Suppressor macrophage treated with lipopolysaccharide for 1 hour (primary cell): Measurements from ENCODE around the gene LPCAT1.
A peak's percentile ranks its signal among the peaks of the same experiment; 100 is the strongest.
"Not testable (repeated sequence)": the region's sequence is repeated elsewhere in the genome, so short reads cannot be mapped to it uniquely, and the experiment has no call there.

ENCODE experiments used
- DNase-seq, 3 donors: peaks; one replicate each; pipeline ENCODE4 v3.0.0-alpha.2; 2020 to 2022

Gene LPCAT1

GRCh38 chr5:1441166-1441865, 82.4 kb downstream of the LPCAT1 start:
- DNase-seq, result no peak

DNA sequence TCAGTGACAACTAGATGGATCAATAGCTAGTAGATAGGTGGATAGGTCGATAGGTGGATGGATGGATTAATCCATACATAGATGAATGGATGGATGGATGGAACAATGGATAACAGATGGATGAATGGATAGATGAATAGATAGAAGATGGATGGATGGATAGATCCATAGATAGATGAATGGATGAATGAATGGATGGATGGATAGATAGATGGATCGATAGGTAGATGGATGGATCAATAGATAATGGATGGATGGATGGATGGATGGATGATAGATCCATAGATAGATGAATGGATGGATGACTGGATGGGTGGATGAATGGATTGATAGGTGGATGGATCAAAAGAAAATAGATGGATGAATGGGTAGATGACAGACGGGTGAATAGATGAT, 83.7 kb downstream of the LPCAT1 start:
- no peak for DNase-seq

DNA sequence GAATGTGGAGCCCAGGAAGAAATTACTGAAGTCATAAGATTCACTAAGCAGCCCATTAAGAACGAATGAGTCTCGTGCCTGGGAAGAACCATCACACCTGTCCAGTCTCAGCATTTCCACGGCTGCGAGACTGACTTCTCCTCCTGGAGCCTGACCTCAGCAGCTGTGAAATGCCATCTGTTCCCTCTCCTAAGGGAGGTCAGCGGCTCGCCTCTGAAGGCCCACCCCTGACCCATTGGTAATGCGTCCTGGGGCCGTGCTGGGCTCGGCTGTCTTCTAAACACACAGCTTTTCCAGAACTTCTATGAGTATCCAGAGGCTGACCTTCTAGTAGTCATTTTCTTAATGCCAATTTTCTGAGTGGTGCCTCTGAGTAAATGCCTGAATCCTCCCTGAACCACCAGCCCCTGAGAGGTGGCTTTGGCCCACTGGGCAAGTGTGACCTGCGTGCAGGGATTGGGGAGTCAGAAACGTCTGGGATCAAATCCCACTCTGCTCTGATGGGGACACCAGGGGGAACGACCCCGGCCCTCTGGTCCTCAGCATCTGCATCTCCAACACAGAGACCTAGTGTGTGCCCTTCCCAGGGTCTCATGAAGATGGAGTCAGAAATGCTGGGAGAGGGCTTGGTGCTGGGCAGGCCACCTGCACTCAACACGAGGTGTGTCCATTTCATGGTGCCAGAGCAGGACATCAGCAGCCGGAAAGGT, 84.2 kb downstream of the LPCAT1 start:
- DNase-seq, result no peak

- no peak for DNase-seq
Observed at GRCh38 chr5:1438871-1439270, 84.9 kb downstream of the LPCAT1 start.

- no peak for DNase-seq
Observed at GRCh38 chr5:1437876-1438559, 85.7 kb downstream of the LPCAT1 start.

DNA sequence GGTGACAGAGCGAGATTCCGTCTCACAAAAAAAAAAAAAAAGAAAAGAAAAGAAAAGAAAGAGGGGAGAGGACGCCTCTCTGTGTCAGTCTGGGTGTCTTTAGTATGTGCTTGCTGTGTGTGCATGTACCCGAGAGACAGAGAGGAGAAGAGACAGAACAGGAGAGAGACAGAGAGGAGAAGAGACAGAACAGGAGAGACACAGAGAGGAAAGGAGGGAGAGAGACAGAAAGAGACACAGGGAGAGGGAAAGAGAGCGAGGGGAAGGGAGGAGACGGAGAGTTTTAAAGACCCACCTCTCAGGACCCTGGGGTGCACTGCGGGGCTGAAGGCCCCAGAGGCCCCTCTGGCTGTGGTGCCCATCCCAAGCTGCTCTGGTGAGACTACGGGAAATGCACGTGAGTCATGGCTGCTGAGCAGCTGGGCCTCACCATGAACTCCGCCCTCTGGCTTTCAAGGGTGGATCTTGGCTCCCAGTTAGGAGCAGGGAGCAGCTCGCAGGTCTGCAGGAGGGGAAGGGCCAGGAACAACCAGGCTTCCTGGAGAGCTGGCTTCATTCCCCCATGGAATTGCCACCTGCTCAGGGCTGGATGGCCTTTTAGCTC, 86.4 kb downstream of the LPCAT1 start:
- DNase-seq, result peak in 1 of 3 donors; percentile 7

DNA sequence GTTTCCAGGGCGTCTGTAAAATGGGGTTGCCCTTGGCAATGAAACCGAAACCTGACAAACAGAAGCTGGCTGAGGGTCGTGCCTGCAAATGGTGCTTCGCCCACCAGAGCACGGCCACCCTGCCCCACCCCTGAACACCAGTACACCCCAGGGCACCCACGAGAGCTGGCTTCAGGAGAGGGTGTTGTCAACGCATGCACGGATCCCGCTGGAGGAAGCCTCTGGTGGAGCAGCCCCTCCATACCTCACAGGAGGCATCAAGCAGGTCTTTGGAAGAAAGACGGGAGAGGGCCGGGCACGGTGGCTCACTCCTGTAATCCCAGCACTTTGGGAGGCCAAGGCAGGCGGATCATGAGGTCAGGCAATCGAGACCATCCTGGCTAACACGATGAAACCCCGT, 87.1 kb downstream of the LPCAT1 start:
- no peak for DNase-seq

GRCh38 chr5:1436036-1436435, 87.7 kb downstream of the LPCAT1 start:
- DNase-seq, result no peak

DNA sequence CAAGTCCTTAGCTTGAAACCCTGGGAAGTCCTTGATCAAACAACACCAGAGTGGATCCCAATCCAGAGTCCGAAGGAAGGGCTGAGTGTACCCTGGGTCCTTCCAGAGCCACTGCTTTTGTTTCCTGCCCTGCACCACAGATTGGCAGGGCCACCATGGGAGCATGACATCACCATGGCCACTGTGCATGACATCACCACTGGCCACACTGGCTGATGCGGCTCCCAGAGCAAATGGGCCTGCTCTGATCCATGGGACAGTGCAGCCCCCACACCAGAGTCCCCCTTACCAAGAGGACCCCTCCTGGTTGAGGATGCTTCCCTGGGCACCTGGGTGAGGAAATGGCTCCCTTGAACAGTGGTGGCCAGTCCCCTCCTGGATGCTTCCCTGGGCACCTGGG, 88.4 kb downstream of the LPCAT1 start:
- DNase-seq, result peak in 2 of 3 donors; percentile 7 to 13

DNA sequence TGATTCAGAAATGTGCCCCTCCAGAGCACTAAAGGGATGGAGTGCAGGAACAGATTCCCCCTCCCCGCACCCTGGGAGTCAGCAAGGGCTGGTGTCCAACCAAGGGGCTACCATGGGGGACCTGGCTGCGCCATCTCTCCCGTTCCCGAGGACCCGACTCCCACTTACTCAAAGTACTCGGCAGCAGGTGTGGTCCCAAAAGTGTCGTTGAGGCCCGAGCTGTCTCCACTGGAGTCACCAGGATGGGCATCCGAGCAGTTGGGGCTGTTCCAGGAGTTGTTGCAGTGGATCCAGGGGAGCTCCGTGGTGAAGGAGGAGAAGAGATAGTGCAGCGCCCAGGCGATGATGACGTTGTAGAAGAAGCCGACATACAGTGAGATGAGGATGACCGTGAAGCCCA, 91.5 kb downstream of the LPCAT1 start:
- DNase-seq, result no peak

DNA sequence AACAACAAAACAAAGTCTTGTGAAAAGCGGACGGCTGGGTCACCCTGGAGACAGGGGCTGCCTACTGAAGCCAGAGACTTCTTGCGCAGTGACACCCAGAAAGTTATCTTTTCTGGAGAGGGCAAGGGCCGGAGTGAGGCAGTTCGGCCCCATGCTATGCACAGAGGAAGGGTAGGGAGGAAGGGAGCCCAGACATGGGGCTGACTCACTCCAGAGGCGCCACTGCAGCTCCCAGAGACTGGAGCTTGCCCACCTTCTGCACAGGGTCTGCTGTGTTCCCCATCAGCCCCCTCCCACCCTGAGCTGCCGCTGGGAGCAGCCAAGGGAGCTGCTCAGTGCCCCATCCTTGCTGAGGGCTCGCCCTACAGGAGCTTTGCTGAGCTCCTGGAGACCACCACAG, 91.9 kb downstream of the LPCAT1 start:
- no peak for DNase-seq

DNA sequence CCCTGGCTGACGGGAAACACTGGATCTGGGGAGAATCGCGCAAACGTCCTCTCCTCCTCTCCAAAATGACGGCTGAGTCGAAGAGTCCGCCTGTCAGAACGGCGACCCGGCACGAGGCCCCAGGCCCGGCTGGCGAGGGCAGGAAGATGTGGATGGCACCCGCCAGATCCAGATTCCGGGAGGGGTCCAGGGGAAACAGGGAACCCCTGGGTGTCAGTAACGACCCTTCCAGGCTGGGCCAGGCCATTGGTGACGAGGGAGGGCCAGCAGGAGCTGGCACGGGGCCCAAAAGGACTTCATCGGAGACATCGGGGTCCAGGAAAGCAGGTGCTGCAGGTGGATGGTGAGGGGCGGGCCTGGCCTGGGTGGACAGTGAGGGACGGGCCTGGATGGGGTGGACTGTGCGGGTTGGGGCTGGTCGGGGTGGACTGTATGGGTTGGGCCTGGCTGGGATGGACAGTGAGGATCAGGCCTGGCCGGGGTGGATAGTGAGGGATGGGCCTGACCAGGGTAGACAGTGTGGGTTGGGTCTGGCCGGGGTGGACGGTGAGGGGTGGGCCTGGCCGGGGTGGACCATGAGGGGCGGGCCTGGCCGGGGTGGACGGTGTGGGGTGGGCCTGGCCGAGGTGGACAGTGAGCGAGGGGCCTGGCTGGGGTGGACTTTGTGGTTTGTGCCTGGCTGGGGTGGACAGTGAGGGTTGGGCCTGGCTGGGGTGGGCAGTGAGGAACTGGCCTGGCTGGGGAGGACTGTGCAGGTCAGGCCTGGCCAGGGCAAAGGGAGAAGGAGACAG, 92.5 kb downstream of the LPCAT1 start:
- DNase-seq, result no peak

- DNase-seq, result no peak
Observed at GRCh38 chr5:1430121-1430795, 93.5 kb downstream of the LPCAT1 start.

- DNase-seq, result no peak
Observed at GRCh38 chr5:1429496-1429895, 94.3 kb downstream of the LPCAT1 start.

DNA sequence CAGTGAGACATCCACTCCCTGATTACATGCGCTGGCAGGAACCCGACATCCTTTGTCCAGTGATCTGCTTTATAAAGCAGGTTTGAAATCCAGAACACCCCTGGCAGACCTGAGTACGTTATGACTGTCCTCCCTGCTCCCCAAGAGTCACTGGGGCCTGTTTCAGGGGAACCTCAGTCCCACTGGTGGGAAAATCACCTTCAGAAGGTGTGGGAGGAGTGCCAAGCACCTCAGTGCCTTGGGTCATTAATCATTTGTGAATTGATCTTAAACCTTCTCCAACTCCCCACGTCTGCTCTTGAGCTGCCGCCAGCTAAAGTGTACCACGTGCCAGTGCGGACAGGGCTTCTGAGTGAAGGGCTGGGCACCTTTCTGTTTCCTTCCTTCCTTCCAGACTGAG, 94.7 kb downstream of the LPCAT1 start:
- DNase-seq, result no peak

DNA sequence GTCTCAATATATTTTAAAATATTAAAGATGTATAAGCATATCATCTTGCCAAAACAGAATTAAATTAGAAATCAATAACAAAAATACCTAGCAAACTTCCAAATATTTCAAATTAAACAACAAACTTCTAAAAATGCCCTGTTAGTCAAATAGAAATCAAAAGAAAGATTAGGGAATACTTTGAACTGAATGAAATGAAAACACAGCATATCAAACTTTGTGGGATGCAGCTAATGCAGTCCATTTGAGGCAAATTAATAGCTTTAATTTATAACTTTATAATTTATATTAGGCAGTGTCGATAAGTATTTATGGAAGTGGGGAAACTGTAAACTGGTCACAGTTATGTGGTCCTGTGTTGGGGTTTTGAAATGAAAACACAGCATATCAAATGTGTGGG, 95.7 kb downstream of the LPCAT1 start:
- DNase-seq, result no peak

DNA sequence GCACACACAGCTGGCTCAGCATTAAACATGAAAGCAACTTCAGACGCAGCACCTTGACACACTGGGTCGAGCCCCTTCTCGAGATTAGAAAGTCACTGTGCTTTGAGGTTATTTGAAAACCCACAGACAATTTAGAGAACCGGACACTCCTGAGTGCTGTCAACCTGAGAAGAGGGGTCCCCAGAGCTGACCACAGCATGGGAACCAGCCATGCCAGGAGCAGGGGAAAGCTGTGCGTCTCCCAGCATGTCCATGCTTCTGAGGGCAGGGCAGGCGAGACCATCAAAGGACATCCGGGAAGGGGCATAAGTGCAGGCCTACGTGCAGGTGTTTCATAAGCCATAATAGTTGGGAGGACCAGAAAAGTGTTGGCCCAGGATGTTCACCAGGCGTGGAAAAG, 99.0 kb downstream of the LPCAT1 start:
- DNase-seq, result no peak

- DNase-seq, result no peak
Observed at GRCh38 chr5:1423901-1424603, 99.7 kb downstream of the LPCAT1 start.

DNA sequence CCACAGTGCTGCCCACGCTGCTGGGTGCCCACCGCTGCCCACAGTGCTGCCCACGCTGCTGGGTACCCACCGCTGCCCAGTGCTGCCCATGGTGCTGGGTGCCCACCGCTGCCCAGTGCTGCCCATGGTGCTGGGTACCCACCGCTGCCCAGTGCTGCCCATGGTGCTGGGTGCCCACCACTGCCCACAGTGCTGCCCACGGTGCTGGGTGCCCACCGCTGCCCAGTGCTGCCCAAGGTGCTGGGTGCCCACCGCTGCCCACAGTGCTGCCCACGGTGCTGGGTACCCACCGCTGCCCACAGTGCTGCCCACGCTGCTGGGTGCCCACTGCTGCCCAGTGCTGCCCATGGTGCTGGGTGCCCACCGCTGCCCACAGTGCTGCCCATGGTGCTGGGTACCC, 101.2 kb downstream of the LPCAT1 start:
- DNase-seq, result not testable (repeated sequence)

GRCh38 chr5:1421521-1422341, 102.0 kb downstream of the LPCAT1 start:
- DNase-seq, result no peak
